Left lung (tissue), 10 donors: Measurements from ENCODE around the gene NET1. TPM values are rescaled to one million over a fixed set of nuclear protein-coding genes. Genes with fewer than 3 reads are reported as not detected.
A peak's percentile ranks its signal among the peaks of the same experiment; 100 is the strongest.

ENCODE experiments used
- ATAC-seq: fragments of 200-7000 bp; cut with Tn5 transposase; one replicate; pipeline ENCODE4 v1.9.1; 2020; ENCODE audit warnings: moderate library complexity
- DNase-seq, 4 donors: peaks; one replicate each; pipeline ENCODE4 v3.0.0-alpha.2; 2013 to 2020
- H3K27ac ChIP-seq, 2 donors: fragments of 200-600 bp; sonication (generic) in 1 of 2; one replicate each; pipeline versions ENCODE4 v1.5.0 to v1.8.0; 2020 to 2021
- H3K27me3 ChIP-seq, 2 donors: fragments of 200-600 bp; sonication (generic) in 1 of 2; one replicate each; pipeline versions ENCODE4 v1.5.0 to v1.8.0; 2020 to 2021
- H3K36me3 ChIP-seq, 2 donors: fragments of 200-600 bp; sonication (generic) in 1 of 2; one replicate each; pipeline versions ENCODE4 v1.5.0 to v1.8.0; 2020 to 2021
- H3K4me1 ChIP-seq, 2 donors: fragments of 200-600 bp; one replicate each; pipeline ENCODE4 v1.8.0; 2021
- H3K4me3 ChIP-seq, 2 donors: fragments of 200-600 bp; sonication (generic) in 1 of 2; one replicate each; pipeline versions ENCODE4 v1.5.0 to v1.8.0; 2020 to 2021; ENCODE audit warnings: mild to moderate bottlenecking in 1 of 2
- H3K9me3 ChIP-seq, 2 donors: fragments of 200-600 bp; sonication (generic) in 1 of 2; one replicate each; pipeline versions ENCODE4 v1.5.0 to v1.8.0; 2020 to 2021
- intact Hi-C, 2 donors: fragments of 100-400 bp; cut with DNase I; formaldehyde crosslinking; loops; one replicate each; pipeline versions ENCODE4 v1.11.2 to v1.14.2; 2022
- polyA plus RNA-seq, 6 donors: library from polyadenylated mRNA; unstranded; fragments of 120-200 nt; gene quantifications; one replicate each; pipeline ENCODE4 v1.2.1, GENCODE V29; 2013; ENCODE audit not compliant: insufficient read length in 6 of 6
- total RNA-seq, 2 donors: library from RNA; stranded (reverse); fragmentation: NEBNext Ultra II Directional; extraction: Animal tissue kit (Norgen Biotek cat#: 25700); gene quantifications; one replicate each; pipeline ENCODE4 v1.2.1, GENCODE V29; 2021
- TF ChIP-seq, protein P1 (sequence below), 2 donors: fragments of 200-600 bp; sonication (generic) in 1 of 2; IDR thresholded peaks; one replicate each; pipeline versions ENCODE4 v1.5.0 to v1.8.0; 2021; ENCODE audit warnings: antibody characterized with exemption in 2 of 2
- donor health status: DM: no; HTN: yes; CAD: no.
- donor health status: DM: no; HTN: no; CAD: no.

NET1 gene
- total and polyA plus RNA-seq, 8 donors: 36.3 to 221 (median 154) TPM

DNA sequence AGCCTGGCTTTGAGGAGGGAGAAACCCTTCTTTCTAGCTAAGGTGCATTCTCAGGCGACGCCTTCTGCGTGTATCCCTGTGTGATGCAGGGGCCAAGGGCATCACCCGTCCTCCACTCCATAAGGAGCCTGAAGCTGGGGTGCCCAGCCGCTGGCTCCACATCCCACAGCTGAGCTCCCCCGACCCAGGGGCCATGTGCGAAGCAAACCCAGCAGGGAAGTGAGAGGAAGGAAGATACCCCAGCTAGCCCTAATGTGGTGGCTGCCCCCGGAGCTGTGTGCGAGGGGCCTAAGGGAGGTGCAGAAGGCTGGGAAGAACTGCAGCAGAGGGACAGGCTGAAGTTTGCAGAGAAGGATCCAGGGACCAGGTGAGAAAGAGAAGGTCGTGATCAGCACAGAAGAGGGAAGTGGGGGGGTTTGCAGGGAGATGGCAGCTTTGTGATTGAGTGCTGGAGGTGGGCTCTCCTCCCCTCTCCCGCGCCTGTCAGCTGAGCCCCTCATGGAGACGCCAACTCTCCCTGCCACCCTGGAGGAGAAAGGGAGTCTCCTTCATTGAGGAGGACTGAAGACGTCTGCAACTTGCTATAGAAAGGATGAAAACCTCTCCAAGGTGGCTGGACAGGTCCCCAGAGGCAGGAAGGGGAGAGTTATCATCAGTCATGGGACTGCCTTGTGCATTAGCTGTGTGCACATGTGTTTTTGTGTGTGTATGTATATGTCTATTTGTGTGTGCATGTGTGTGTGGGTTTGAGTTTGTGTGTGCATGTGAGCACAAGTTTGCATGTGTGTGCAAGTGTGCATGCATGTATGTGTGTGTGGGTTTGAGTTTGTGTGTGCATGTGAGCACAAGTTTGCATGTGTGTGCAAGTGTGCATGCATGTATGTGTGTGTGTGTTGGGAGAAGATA, 90.5 kb downstream of the NET1 start:
- ATAC-seq (peak; percentile 15), DNase-seq (peak in 1 of 4 donors; percentile 13)
- Histone ChIP-seq H3K27ac (no peak overlapping the region), H3K4me1 (peaks cover 0 to 7% of the 10 kb centered on the region in 2 donors), H3K27me3 (peaks cover 0 to 7% of the 10 kb centered on the region in 2 donors), H3K4me3 (no peak overlapping the region), H3K36me3 (no peaks in the 10 kb centered on the region), H3K9me3 (no peaks in the 10 kb centered on the region)
- TF ChIP-seq, protein P1, sequence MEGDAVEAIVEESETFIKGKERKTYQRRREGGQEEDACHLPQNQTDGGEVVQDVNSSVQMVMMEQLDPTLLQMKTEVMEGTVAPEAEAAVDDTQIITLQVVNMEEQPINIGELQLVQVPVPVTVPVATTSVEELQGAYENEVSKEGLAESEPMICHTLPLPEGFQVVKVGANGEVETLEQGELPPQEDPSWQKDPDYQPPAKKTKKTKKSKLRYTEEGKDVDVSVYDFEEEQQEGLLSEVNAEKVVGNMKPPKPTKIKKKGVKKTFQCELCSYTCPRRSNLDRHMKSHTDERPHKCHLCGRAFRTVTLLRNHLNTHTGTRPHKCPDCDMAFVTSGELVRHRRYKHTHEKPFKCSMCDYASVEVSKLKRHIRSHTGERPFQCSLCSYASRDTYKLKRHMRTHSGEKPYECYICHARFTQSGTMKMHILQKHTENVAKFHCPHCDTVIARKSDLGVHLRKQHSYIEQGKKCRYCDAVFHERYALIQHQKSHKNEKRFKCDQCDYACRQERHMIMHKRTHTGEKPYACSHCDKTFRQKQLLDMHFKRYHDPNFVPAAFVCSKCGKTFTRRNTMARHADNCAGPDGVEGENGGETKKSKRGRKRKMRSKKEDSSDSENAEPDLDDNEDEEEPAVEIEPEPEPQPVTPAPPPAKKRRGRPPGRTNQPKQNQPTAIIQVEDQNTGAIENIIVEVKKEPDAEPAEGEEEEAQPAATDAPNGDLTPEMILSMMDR (IDR thresholded peaks at IDR 0.05): no peak
- intact Hi-C loops: no loop called here

DNA sequence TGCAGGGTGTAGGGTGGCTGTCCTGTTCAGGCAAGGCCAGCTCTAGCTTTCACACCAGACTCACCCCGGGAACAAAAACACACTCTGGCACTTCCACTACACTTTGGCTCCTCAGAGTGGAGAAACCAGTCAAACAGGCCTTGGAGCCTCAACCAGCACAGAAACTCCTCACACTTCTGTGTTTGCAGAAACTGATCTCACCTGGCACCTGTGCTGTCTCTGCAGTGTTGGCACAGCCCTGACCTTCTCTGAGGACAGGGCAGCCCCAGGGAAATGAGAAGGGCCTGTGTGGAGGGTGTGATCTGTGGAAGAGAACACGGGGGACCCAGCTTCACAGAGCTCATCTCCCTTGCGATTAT, 91.1 kb downstream of the NET1 start:
- intact Hi-C loops: no loop called here
- no peaks in the 10 kb centered on the region for H3K36me3 ChIP-seq
- ATAC-seq (peak; percentile 87), DNase-seq (peak in 3 of 4 donors; percentile 45 to 86 (median 63))
- no peak overlapping the region for H3K27ac ChIP-seq
- H3K4me3 ChIP-seq: no peak overlapping the region
- peaks cover 0 to 7% of the 10 kb centered on the region in 2 donors for H3K27me3 ChIP-seq
- H3K9me3 ChIP-seq: no peaks in the 10 kb centered on the region
- H3K4me1 ChIP-seq: peaks cover 0 to 7% of the 10 kb centered on the region in 2 donors
- TF ChIP-seq, protein P1 (IDR thresholded peaks at IDR 0.05): no peak

GRCh38 chr10:5504146-5505072, 92.1 kb downstream of the NET1 start:
- H3K9me3 ChIP-seq: no peaks in the 10 kb centered on the region
- H3K27ac ChIP-seq: no peak overlapping the region
- no peaks in the 10 kb centered on the region for H3K36me3 ChIP-seq
- H3K27me3 ChIP-seq: peaks cover 0 to 7% of the 10 kb centered on the region in 2 donors
- TF ChIP-seq, protein P1 (IDR thresholded peaks at IDR 0.05): no peak
- ATAC-seq (peak; percentile 2), DNase-seq (peak in 1 of 4 donors; percentile 24)
- peaks cover 0 to 7% of the 10 kb centered on the region in 2 donors for H3K4me1 ChIP-seq
- H3K4me3 ChIP-seq: no peak overlapping the region
- intact Hi-C loops: no loop called here

DNA sequence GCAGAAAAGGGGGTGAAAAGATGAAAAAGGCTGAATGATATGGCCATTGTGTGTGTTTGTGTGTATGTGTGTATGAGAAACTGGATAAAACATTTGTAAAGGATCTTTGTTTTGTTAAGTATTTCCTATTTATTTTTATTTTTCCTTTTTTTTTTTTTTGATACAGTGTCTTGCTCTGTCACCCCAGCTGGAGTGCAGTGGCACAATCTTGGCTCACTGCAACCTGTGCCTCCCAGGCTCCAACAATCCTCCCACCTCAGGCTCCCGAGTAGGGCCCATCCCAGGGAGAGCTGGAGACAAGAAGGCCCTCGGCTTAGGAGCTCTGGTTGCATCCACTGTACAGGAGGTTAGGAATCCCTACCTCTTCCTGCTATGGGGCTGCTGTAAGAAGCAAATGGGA, 93.9 kb downstream of the NET1 start:
- peaks cover 0 to 7% of the 10 kb centered on the region in 2 donors for H3K27me3 ChIP-seq
- no peak for ATAC-seq
- DNase-seq: no peak
- peaks cover 0 to 7% of the 10 kb centered on the region in 2 donors for H3K4me1 ChIP-seq
- H3K4me3 ChIP-seq: no peak overlapping the region
- intact Hi-C loops: no loop called here
- TF ChIP-seq, protein P1 (IDR thresholded peaks at IDR 0.05): no peak
- no peaks in the 10 kb centered on the region for H3K9me3 ChIP-seq
- H3K27ac ChIP-seq: no peak overlapping the region
- H3K36me3 ChIP-seq: no peaks in the 10 kb centered on the region
